OCI-LY1 (cell line): ENCODE measurements around the gene CCDC63.

Source experiments
- H2AFZ ChIP-seq: fragments of 200-600 bp; sonication (generic), shearing (Covaris generic); 2 replicates; pipeline ENCODE4 v1.6.0; 2014; ENCODE audit warnings: antibody characterized with exemption, mild to moderate bottlenecking, low read length
- H3F3A ChIP-seq: fragments of 200-600 bp; sonication (generic), shearing (Covaris generic); 2 replicates; pipeline ENCODE4 v1.6.0; 2014; ENCODE audit warnings: mild to moderate bottlenecking, antibody characterized with exemption, low read length, moderate library complexity; ENCODE audit not compliant: insufficient read depth
- H3K27ac ChIP-seq: fragments of 200-600 bp; sonication (generic); 2 replicates; pipeline ENCODE4 v1.5.1; 2014; ENCODE audit warnings: low read length, mixed run types, mild to moderate bottlenecking, low read depth; ENCODE audit not compliant: poor library complexity, severe bottlenecking
- H3K27me3 ChIP-seq: fragments of 200-600 bp; sonication (generic); 2 replicates; pipeline ENCODE4 v1.6.0; 2014; ENCODE audit warnings: antibody characterized with exemption, mild to moderate bottlenecking, low read length, moderate library complexity; ENCODE audit not compliant: insufficient read depth
- H3K36me3 ChIP-seq: fragments of 200-600 bp; sonication (generic); 2 replicates; pipeline ENCODE4 v1.6.1; 2014; ENCODE audit warnings: mild to moderate bottlenecking, antibody characterized with exemption, low read length, moderate library complexity, mixed read lengths; ENCODE audit not compliant: insufficient read depth
- H3K4me1 ChIP-seq: fragments of 200-600 bp; sonication (generic); 2 replicates; pipeline ENCODE4 v1.5.1; 2014; ENCODE audit warnings: mild to moderate bottlenecking, low read length, moderate library complexity; ENCODE audit not compliant: insufficient read depth, severe bottlenecking
- H3K4me2 ChIP-seq: fragments of 200-600 bp; sonication (generic), shearing (Covaris generic); 2 replicates; pipeline ENCODE4 v1.6.1; 2014; ENCODE audit warnings: low read length
- H3K4me3 ChIP-seq: fragments of 200-600 bp; sonication (generic); 2 replicates; pipeline ENCODE4 v1.5.1; 2014; ENCODE audit warnings: low read length, low read depth, mild to moderate bottlenecking, mixed read lengths; ENCODE audit not compliant: poor library complexity, severe bottlenecking
- H3K79me2 ChIP-seq: fragments of 200-600 bp; shearing (Covaris generic); 2 replicates; pipeline ENCODE4 v1.6.1; 2016; ENCODE audit warnings: mixed run types, low read length, mixed read lengths; ENCODE audit not compliant: insufficient read depth
- H3K9ac ChIP-seq: fragments of 200-600 bp; sonication (generic), shearing (Covaris generic); 2 replicates; pipeline ENCODE4 v1.6.1; 2014; ENCODE audit warnings: mild to moderate bottlenecking, low read length, mixed read lengths
- H3K9me2 ChIP-seq: fragments of 200-600 bp; sonication (generic), shearing (Covaris generic); 2 replicates; pipeline ENCODE4 v1.6.1; 2014; ENCODE audit warnings: low read depth, mild to moderate bottlenecking, low read length, mixed read lengths
- H3K9me3 ChIP-seq: fragments of 200-600 bp; shearing (Covaris generic); 2 replicates; pipeline ENCODE4 v1.6.1; 2014; ENCODE audit warnings: low read length, mixed read lengths
- H4K20me1 ChIP-seq: fragments of 200-600 bp; sonication (generic), shearing (Covaris generic); 2 replicates; pipeline ENCODE4 v1.6.0; 2016; ENCODE audit warnings: mild to moderate bottlenecking, low read length; ENCODE audit not compliant: insufficient read depth
- CTCF ChIP-seq: fragments of 200-600 bp; sonication (generic), shearing (Covaris generic); IDR thresholded peaks from 2 replicates; pipeline ENCODE4 v1.5.1; 2017; ENCODE audit warnings: mild to moderate bottlenecking, antibody characterized with exemption, low read length, moderate library complexity, mixed read lengths
- EZH2 ChIP-seq: fragments of 200-600 bp; sonication (generic), shearing (Covaris generic); IDR thresholded peaks from 2 replicates; pipeline ENCODE4 v1.8.0; 2017; ENCODE audit warnings: borderline replicate concordance, mixed run types, mild to moderate bottlenecking, antibody characterized with exemption, low read length, moderate library complexity, mixed read lengths

CCDC63 gene

GRCh38 chr12:110816248-110816647 is 30.5 kb upstream of the CCDC63 start:
- H3K4me2 ChIP-seq, result no peak overlapping the region

DNA sequence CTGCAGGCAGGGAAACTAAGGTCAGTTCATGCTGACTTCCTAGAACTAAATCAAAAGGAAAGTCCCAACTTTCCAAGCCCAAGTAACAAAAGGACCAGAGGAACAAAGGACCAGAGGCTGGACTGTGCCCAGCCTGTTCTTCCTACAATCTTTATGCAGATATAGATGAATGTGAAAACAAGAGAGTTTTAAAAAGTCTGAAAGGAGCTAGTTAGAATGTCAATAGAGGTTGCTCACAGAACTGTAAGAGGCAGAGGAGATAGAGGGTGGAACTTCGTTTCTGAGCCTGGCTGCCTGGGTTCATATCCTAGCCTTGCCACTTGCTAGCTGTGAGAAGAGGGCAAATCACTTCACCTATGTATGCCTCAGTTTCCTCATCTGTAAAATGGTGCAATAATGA is 30.0 kb upstream of the CCDC63 start:
- TF ChIP-seq CTCF (no peak), EZH2 (no peak)
- Histone ChIP-seq H3K4me3 (no peak overlapping the region), H3K79me2 (no peaks in the 10 kb centered on the region), H3K9ac (no peak overlapping the region), H3K9me2 (no peaks in the 10 kb centered on the region), H3F3A (no peaks in the 10 kb centered on the region), H3K9me3 (no peaks in the 10 kb centered on the region), H3K36me3 (no peaks in the 10 kb centered on the region), H4K20me1 (no peaks in the 10 kb centered on the region), H3K4me1 (no peaks in the 10 kb centered on the region), H2AFZ (no peak overlapping the region), H3K27me3 (no peaks in the 10 kb centered on the region), H3K4me2 (no peak overlapping the region), H3K27ac (no peak overlapping the region)

More at GRCh38 chr12:110816248-110816647, 30.5 kb upstream of the CCDC63 start:
- Histone ChIP-seq H3K9ac (no peak overlapping the region), H3K27ac (no peak overlapping the region), H3K79me2 (no peaks in the 10 kb centered on the region), H3K9me3 (no peaks in the 10 kb centered on the region), H3F3A (no peaks in the 10 kb centered on the region), H3K36me3 (no peaks in the 10 kb centered on the region), H2AFZ (no peak overlapping the region), H3K9me2 (no peaks in the 10 kb centered on the region), H3K4me3 (no peak overlapping the region), H3K4me1 (no peaks in the 10 kb centered on the region), H3K27me3 (no peaks in the 10 kb centered on the region), H4K20me1 (no peaks in the 10 kb centered on the region)
- TF ChIP-seq EZH2, result no peak
- TF ChIP-seq CTCF, result no peak

DNA sequence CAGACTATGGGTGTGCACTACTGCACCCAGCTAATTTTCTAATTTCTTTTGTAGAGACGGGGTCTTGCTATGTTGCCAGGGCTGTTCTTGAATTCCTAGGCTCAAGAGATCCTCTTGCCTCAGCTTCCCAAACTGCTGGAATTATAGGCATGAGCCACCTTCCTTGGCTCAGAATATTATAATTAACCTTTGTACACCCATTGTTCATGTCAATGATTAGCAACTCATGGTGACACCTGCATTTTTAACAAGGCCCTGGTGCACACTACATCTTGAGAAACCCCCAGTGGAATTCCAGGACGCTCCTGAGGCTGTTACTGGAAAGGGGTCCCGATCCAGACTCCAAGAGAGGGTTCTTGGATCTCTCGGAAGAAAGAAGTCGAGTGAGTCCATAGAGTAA is 28.3 kb upstream of the CCDC63 start:
- Histone ChIP-seq H3K36me3 (no peaks in the 10 kb centered on the region), H3F3A (no peaks in the 10 kb centered on the region), H3K9me3 (no peaks in the 10 kb centered on the region), H3K27me3 (no peaks in the 10 kb centered on the region), H3K9ac (no peak overlapping the region), H3K79me2 (no peaks in the 10 kb centered on the region), H3K27ac (no peak overlapping the region), H4K20me1 (no peaks in the 10 kb centered on the region), H3K4me2 (no peak overlapping the region), H3K9me2 (no peaks in the 10 kb centered on the region), H2AFZ (no peak overlapping the region), H3K4me3 (no peak overlapping the region), H3K4me1 (no peaks in the 10 kb centered on the region)
- TF ChIP-seq CTCF (no peak), EZH2 (no peak)
